Neural cell (in vitro differentiated cells): ENCODE data around the gene GRIK2. TPM values are rescaled to one million over a fixed set of nuclear protein-coding genes. Genes with fewer than 3 reads are reported as not detected.

Source experiments
- H2AFZ ChIP-seq: fragments of 200-600, 300-800 bp; sonication (generic), shearing (Covaris generic); 2 replicates; pipeline ENCODE4 v1.6.0; 2014; ENCODE audit warnings: low read depth, mild to moderate bottlenecking, antibody characterized with exemption, low read length, moderate library complexity
- H3F3A ChIP-seq: fragments of 200-600 bp; shearing (Covaris generic); 2 replicates; pipeline ENCODE4 v1.6.1; 2016; ENCODE audit warnings: mild to moderate bottlenecking, moderate library complexity, mixed read lengths, antibody characterized with exemption, low read length; ENCODE audit not compliant: insufficient read depth, poor library complexity, severe bottlenecking
- H3K27ac ChIP-seq: fragments of 200-600, 300-800 bp; sonication (generic), shearing (Covaris generic); 2 replicates; pipeline ENCODE4 v1.5.1; 2014; ENCODE audit warnings: mild to moderate bottlenecking, low read length, moderate library complexity
- H3K27me3 ChIP-seq: fragments of 300-800, 200-600 bp; sonication (generic), shearing (Covaris generic); 2 replicates; pipeline ENCODE4 v1.6.0; 2014; ENCODE audit warnings: mild to moderate bottlenecking, low read depth, low read length, moderate library complexity; ENCODE audit not compliant: insufficient read depth
- H3K36me3 ChIP-seq: fragments of 300-800, 200-600 bp; sonication (generic), shearing (Covaris generic); 2 replicates; pipeline ENCODE4 v1.5.1; 2014; ENCODE audit warnings: mild to moderate bottlenecking, antibody characterized with exemption, low read length, moderate library complexity; ENCODE audit not compliant: insufficient read depth
- H3K4me2 ChIP-seq: fragments of 300-800, 200-600 bp; sonication (generic), shearing (Covaris generic); 2 replicates; pipeline ENCODE4 v1.6.0; 2014; ENCODE audit warnings: mild to moderate bottlenecking, low read length
- H3K4me3 ChIP-seq: fragments of 300-800, 200-600 bp; sonication (generic), shearing (Covaris generic); 2 replicates; pipeline ENCODE4 v1.5.1; 2014; ENCODE audit warnings: mild to moderate bottlenecking, low read length, moderate library complexity
- H3K79me2 ChIP-seq: fragments of 200-600 bp; shearing (Covaris generic); replicated peaks from 2 replicates; pipeline ENCODE4 v1.6.0; 2014; ENCODE audit warnings: mild to moderate bottlenecking, low read length, moderate library complexity; ENCODE audit not compliant: insufficient read depth
- H3K9ac ChIP-seq: fragments of 300-800, 200-600 bp; sonication (generic), shearing (Covaris generic); 2 replicates; pipeline ENCODE4 v1.6.1; 2016; ENCODE audit warnings: mild to moderate bottlenecking, low read length, mixed read lengths
- H3K9me2 ChIP-seq: fragments of 200-600 bp; shearing (Covaris generic); 2 replicates; pipeline ENCODE4 v1.6.1; 2016; ENCODE audit warnings: mild to moderate bottlenecking, low read length, mixed read lengths; ENCODE audit not compliant: insufficient read depth
- H3K9me3 ChIP-seq: fragments of 200-600, 300-800 bp; sonication (generic), shearing (Covaris generic); 2 replicates; pipeline ENCODE4 v1.6.1; 2016; ENCODE audit warnings: mild to moderate bottlenecking, mixed run types, low read length, moderate library complexity, mixed read lengths
- H4K20me1 ChIP-seq: fragments of 200-600 bp; shearing (Covaris generic); 2 replicates; pipeline ENCODE4 v1.6.1; 2016; ENCODE audit warnings: mild to moderate bottlenecking, mixed run types; ENCODE audit not compliant: insufficient read depth
- CTCF ChIP-seq: fragments of 450-650 bp; IDR thresholded peaks from 2 replicates; pipeline ENCODE4 v1.5.1; 2014; ENCODE audit warnings: antibody characterized with exemption, mild to moderate bottlenecking, moderate library complexity; ENCODE audit not compliant: poor library complexity, severe bottlenecking
- EP300 ChIP-seq: fragments of 450-650 bp; conservative IDR thresholded peaks from 2 replicates; pipeline ENCODE4 v1.6.1; 2014; ENCODE audit warnings: antibody characterized with exemption, mild to moderate bottlenecking, moderate library complexity; ENCODE audit not compliant: poor library complexity, severe bottlenecking
- EZH2 ChIP-seq: fragments of 200-600, 300-800 bp; shearing (Covaris generic), sonication (generic); IDR thresholded peaks from 2 replicates; pipeline ENCODE4 v1.6.1; 2014; ENCODE audit warnings: antibody characterized with exemption, low read length, borderline replicate concordance, mild to moderate bottlenecking; ENCODE audit not compliant: insufficient read depth, poor library complexity, severe bottlenecking
- MXI1 ChIP-seq: fragments of 450-650 bp; conservative IDR thresholded peaks from 2 replicates; pipeline ENCODE4 v1.6.1; 2014; ENCODE audit warnings: antibody characterized with exemption, mild to moderate bottlenecking; ENCODE audit not compliant: poor library complexity, severe bottlenecking
- POLR2AphosphoS5 ChIP-seq: IDR thresholded peaks from 2 replicates; pipeline ENCODE4 v1.6.1; 2012
- RAD21 ChIP-seq: fragments of 450-650 bp; conservative IDR thresholded peaks from 2 replicates; pipeline ENCODE4 v1.6.1; 2014; ENCODE audit warnings: antibody characterized with exemption, mild to moderate bottlenecking, moderate library complexity
- SMC3 ChIP-seq: fragments of 450-650 bp; conservative IDR thresholded peaks from 2 replicates; pipeline ENCODE4 v1.6.1; 2014; ENCODE audit warnings: antibody characterized with exemption, mild to moderate bottlenecking, moderate library complexity; ENCODE audit not compliant: poor library complexity
- TAF1 ChIP-seq: IDR thresholded peaks from 2 replicates; pipeline ENCODE4 v1.6.1; 2012; ENCODE audit warnings: low read depth
- polyA plus RNA-seq: library from polyadenylated mRNA; depleted of rRNA; stranded (reverse); fragments of >200 nt; gene quantifications from 2 replicates; pipeline ENCODE4 v1.2.3, GENCODE V29; 2014
- TF ChIP-seq, protein P1 (sequence below): IDR thresholded peaks from 2 replicates; pipeline ENCODE4 v1.6.1; 2012; ENCODE audit warnings: borderline replicate concordance

Gene GRIK2
- polyA plus RNA-seq, 1 donor from 2014 or later = 106 TPM

GRCh38 chr6:101935732-101936131 is 542.2 kb downstream of the GRIK2 start:
- no peaks in the 10 kb centered on the region for H3F3A ChIP-seq
- no peaks in the 10 kb centered on the region for H3K27me3 ChIP-seq
- no peak overlapping the region for H2AFZ ChIP-seq
- peaks cover 4% of the 10 kb centered on the region for H3K9me2 ChIP-seq
- no peak overlapping the region for H3K4me3 ChIP-seq
- no peak overlapping the region for H3K9ac ChIP-seq
- TF ChIP-seq CTCF = no peak
- no peak for TF ChIP-seq MXI1
- no peak for TF ChIP-seq SMC3
- no peak for TF ChIP-seq EP300
- TF ChIP-seq, protein P1, sequence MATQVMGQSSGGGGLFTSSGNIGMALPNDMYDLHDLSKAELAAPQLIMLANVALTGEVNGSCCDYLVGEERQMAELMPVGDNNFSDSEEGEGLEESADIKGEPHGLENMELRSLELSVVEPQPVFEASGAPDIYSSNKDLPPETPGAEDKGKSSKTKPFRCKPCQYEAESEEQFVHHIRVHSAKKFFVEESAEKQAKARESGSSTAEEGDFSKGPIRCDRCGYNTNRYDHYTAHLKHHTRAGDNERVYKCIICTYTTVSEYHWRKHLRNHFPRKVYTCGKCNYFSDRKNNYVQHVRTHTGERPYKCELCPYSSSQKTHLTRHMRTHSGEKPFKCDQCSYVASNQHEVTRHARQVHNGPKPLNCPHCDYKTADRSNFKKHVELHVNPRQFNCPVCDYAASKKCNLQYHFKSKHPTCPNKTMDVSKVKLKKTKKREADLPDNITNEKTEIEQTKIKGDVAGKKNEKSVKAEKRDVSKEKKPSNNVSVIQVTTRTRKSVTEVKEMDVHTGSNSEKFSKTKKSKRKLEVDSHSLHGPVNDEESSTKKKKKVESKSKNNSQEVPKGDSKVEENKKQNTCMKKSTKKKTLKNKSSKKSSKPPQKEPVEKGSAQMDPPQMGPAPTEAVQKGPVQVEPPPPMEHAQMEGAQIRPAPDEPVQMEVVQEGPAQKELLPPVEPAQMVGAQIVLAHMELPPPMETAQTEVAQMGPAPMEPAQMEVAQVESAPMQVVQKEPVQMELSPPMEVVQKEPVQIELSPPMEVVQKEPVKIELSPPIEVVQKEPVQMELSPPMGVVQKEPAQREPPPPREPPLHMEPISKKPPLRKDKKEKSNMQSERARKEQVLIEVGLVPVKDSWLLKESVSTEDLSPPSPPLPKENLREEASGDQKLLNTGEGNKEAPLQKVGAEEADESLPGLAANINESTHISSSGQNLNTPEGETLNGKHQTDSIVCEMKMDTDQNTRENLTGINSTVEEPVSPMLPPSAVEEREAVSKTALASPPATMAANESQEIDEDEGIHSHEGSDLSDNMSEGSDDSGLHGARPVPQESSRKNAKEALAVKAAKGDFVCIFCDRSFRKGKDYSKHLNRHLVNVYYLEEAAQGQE = no peak
- no peak for TF ChIP-seq EZH2
- no peak for TF ChIP-seq RAD21
- TF ChIP-seq TAF1 = no peak
- no peak for TF ChIP-seq POLR2AphosphoS5
- no peak overlapping the region for H3K27ac ChIP-seq
- no peaks in the 10 kb centered on the region for H3K9me3 ChIP-seq
- no peaks in the 10 kb centered on the region for H3K36me3 ChIP-seq
- H4K20me1 ChIP-seq = no peaks in the 10 kb centered on the region
- no peaks in the 10 kb centered on the region for H3K79me2 ChIP-seq
- H3K4me2 ChIP-seq = no peak overlapping the region

- Histone ChIP-seq H3K79me2 (no peaks in the 10 kb centered on the region), H3K9me3 (no peaks in the 10 kb centered on the region), H3K4me2 (no peak overlapping the region), H3K4me3 (no peak overlapping the region), H2AFZ (no peak overlapping the region), H3F3A (no peaks in the 10 kb centered on the region), H3K9me2 (peaks cover 4% of the 10 kb centered on the region), H3K36me3 (no peaks in the 10 kb centered on the region), H4K20me1 (no peaks in the 10 kb centered on the region), H3K27ac (no peak overlapping the region), H3K27me3 (no peaks in the 10 kb centered on the region), H3K9ac (no peak overlapping the region)
- TF ChIP-seq TAF1 = no peak
- no peak for TF ChIP-seq CTCF
- TF ChIP-seq MXI1 = no peak
- no peak for TF ChIP-seq EZH2
- TF ChIP-seq SMC3 = no peak
- TF ChIP-seq, protein P1 = no peak
- TF ChIP-seq POLR2AphosphoS5 = no peak
- TF ChIP-seq RAD21 = no peak
- no peak for TF ChIP-seq EP300
These were observed 543.0 kb downstream of the GRIK2 start for GRCh38 chr6:101936516-101936915.
